NCI-H2029 treated with DMSO at 0.1 percent for 48 hours (cell line): Measurements from ENCODE around the gene KLF12.

Experiments
- DNase-seq: peaks from one replicate; lab custom pipeline; 2025; lab: John Stamatoyannopoulos, UW

KLF12 gene

DNA sequence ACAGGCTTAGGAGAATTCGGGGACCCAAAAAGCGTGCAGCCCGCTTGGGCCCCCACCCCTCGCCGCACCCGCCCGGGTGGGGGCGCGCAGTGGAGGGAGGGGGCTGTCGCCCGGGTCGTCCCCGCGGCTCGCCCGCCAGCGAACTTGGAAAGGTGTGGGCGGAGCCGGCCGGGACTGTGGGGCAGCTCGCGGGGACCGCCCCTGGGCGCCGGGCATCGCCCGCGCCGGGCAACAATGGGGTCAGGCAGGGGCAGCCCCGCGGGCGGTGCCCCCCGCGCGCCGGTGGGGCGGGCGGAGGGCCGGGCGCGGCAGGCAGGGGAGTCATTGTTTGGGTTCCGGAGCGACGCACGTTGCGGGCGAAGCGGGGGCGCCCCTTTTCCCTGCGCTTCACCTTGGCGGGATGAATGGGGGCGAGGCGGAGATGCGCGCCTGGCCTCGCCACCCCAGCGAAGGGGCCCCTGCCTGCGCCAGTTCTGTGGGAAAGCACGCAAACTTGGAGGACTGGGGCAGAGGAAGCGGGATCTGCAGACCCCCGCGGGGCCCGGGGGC, 647 bp upstream of the KLF12 start:
- DNase-seq, result no peak

DNA sequence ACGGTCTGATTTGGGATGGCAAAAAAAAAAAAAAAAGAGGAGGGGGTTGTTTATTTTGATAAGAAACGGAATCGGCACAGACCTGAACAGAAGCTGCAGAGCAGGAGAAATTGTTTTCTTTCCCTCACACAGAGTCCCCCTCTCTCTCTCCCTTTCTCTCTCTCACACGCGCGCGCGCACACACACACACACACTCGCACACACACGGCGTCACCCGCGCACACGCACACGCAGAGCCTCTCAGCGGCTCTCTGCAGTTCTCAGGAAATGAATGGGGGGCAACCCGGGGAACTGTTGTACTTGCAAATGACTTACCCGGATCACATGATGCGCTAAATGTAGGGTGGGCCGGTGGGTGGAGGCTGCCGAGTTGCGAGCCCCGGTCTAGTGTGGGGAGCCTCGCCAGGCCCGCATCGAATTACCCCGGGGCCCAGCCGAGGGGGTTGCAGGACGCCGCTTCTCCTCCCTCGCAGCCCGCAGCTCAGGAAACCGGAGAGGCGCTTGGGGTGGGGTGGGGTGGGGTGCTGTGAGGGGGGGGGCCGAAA, 475 bp downstream of the KLF12 start:
- DNase-seq, result peak; percentile 1

DNA sequence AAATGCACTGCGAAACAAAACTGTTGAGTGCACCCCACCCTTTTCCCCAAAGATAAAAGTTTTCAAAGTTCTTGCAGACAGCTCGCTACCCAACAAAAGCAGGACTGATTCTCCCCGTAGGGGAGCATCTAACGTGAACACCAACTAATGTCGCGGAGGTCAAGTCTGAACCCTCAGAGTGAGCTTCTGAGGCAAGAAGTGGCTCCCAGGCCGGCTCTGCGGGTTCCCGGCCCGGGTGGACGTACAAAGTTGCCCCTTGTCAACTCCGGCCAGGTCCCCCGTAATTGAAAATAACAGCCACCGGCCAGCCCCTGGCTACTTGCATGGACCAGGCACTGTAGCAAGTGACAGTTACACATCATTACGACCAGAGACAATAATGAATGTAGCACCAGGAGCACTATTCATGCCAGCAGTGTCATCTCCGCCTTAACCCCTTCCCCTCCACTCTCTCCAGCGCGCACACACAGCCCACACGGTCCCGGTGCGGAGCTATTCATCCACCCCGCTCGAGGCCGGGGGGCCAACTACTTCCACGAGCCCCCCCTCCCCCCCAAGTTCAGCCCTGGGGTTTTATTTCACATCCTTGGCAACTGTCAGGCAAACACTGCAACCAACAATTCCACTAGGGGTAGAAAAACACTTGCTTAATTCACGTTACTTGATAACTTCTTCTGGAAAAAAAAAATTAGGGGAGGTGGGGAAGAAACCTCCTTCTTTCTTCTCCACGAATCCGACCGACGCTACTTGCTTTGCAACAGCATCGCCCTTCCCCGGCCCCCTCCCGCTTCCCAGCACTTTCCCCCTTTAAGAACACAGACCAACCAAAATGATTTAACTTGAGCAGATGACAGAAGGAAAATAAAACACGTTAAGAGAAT, 1.2 kb downstream of the KLF12 start:
- DNase-seq, result no peak

DNA sequence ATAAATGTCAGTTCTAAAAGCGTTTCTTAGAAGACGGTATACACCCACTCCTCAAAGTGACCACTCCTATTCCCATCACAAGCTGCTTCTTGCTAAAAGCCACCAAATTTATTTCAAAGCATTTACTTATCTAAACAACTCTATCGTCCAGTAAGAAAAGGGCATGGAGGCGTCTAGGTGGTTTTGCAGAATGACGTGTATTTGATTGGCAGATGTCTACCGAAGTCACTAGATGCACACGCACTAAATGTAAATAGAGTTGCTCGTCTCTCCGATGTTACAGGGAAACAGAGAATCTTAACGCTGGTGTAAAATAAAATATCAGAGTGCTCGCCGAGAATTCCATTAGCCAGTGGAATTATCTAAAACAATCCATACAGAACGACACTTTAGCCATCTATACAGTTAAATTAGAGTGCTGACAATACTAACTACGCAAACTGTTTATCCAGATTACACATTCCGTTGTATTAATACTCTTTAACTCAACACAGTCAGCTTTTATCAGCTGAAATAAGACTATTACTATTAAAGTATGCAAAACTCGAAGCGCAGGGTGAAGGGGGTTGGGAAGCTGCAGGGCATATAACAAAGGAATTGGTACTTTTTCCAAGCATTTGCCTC, 1.9 kb downstream of the KLF12 start:
- no peak for DNase-seq

DNA sequence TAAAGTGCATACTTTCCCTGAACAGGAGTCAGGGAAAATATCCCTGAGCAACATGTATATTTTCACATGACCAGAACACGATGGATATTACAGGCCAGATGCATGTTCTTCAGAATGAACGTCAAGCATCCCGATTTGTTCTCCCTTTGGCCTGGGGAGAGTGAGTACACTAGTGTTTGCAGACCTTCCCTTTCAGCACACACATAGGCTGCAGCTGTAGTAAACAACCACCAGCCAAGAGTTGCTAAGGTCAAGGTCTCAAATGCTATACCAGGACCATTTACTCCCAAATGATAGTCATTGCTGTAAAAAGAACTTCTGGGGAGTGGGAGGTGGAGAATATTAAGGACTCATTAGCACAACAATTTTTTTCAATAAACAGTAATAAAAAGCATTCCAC, 3.0 kb downstream of the KLF12 start:
- no peak for DNase-seq

DNA sequence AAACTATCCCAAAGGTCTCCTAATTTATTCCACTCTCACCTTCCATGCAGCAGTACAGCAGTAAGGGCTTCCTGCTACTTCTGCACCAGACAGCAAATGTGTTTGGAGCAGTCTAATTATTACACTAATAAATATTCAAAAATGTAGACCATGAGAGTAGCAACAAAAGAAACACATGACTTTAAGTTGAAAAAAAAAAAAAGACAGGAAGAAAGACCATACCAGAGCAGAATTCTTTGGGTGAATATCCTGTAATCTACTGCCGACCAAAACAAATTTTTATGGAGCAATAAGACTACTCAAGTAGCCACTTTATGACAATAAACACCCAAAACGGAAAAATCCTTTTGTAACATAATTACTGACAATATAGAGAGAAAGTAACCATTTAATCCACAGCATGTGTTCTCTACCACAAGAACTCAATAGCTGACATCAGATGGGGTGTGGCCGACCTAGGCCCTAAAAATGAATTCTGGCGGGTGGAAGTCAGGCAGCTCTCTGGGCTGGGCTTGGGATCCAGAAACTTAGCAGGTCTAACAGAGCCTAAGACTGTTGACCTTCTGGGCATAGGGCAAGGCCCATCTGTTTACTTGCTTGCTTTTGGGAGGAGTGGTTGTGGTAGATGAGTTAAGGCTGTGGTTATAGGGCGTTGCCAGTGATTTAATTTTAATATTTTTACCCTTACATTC, 4.6 kb downstream of the KLF12 start:
- DNase-seq, result no peak

DNA sequence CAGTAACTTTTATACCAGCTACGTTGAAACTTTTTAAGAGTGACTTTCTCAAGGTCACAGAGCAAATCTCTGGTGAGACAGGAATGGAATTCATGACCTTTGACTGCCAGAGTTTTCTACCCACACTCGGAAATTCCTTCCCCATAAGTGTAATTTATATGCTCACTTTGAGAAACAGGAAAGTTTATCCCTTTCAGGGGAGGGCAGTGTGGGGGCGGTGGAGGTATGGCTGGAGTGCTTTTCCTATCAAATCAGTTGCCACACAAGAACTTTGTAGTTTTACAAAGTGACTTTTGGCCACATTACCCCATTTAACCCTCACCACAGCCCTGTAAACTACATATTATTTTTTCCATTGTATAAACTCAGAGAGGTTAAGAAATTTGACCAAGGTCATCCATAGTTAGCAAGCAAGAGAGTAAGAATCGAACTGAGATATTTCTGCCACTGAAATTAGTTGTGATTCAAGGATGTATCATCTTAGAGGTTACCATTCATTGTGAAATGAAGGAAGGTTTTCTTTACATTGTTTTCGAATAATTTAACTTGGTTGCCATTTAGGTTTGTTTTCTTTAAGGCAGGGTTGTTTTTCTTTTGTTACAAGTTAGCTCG, 5.9 kb downstream of the KLF12 start:
- no peak for DNase-seq

DNA sequence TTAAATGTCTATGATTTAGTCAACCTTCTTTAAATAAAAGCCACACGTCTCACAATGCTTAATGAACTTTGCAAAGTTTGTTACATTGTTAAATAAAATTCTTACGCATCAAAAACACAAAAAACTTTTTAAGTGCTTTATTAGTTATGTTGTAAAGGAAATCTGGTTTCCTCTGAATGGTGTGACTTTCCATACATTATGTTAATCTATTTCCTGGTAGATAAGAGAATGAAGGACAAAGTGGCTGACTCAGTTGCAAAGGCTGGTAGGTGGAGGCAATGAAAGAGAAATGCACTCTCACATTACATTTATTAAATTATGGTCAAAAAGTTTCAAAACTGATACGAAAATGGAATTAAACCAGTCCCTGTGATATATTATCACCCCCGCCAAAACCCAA, 15.9 kb downstream of the KLF12 start:
- no peak for DNase-seq

DNA sequence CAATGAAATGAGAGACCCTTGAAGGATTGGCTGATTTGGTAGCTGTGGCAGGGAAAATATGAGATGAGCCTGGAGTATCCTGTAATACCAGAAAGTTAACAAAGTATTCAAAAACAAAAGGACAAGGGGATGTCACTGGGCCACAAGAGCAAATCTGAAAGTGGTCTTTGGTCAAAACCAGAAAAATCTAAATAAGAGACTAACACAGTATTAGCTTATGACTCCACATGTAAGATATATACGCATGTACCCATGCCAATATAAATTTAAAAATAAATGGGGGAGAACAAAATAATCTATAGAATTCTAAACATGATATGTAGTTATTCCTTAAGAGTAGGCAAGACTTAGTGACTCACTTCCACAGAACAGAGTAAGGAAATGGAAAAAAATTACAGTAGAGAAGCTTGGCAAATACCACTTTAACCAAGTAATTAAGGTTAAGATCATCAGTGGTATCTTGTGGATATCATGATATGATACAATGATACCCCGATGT, 16.9 kb downstream of the KLF12 start:
- no peak for DNase-seq

DNA sequence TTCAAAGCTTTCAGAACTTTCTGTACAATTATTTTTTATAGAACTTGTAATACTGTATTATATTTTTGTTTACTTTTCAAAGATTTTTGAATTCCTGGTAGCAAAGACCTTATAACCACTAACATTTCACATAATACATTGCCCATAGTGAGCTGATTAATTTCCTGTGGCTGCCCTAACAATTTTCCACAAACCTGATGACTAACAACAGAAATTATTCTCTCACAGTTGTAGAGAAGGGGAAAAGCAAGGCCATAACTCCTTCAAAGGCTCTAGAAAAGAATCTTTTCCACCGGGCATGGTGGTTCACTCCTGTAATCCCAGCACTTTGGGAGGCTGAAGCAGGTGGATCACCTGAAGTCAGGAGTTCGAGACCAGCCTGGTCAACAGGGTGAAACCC, 19.1 kb downstream of the KLF12 start:
- DNase-seq, result no peak

DNA sequence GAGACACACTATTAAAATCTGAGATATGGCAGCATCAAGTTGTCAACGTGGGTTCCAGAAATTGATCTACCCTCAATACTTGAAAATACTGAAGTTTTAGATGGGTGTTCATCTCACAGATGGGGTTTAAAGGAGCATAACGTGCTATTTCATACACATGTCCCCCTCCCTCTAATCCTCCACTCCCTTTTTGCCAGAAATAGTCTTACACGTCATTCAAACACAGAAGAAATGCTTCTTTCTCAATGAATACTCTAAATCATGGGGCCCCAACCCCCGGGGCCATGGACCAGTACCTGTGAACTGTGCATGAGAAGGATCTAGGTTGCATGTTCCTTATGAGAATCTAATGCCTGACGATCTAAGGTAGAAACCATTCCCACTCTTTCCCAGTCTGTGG, 19.6 kb downstream of the KLF12 start:
- DNase-seq, result no peak

DNA sequence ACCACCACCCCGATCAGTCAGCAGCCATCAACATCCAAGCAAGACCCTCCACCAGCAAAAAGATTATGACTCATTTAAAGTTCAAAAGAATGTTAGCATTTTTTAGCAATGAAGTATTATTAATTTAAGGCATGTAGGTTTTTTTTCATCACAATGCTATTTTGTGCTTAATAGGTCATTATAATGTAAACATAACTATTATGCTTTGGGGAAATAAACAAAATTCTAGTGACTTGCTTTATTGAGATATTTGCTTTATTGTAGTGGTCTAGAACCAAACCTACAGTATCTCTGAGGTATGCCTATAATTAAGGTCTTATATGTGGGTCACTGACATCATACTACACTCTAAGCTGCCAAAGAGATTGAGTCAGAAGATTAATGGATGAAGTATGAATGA, 20.0 kb downstream of the KLF12 start:
- DNase-seq, result no peak

DNA sequence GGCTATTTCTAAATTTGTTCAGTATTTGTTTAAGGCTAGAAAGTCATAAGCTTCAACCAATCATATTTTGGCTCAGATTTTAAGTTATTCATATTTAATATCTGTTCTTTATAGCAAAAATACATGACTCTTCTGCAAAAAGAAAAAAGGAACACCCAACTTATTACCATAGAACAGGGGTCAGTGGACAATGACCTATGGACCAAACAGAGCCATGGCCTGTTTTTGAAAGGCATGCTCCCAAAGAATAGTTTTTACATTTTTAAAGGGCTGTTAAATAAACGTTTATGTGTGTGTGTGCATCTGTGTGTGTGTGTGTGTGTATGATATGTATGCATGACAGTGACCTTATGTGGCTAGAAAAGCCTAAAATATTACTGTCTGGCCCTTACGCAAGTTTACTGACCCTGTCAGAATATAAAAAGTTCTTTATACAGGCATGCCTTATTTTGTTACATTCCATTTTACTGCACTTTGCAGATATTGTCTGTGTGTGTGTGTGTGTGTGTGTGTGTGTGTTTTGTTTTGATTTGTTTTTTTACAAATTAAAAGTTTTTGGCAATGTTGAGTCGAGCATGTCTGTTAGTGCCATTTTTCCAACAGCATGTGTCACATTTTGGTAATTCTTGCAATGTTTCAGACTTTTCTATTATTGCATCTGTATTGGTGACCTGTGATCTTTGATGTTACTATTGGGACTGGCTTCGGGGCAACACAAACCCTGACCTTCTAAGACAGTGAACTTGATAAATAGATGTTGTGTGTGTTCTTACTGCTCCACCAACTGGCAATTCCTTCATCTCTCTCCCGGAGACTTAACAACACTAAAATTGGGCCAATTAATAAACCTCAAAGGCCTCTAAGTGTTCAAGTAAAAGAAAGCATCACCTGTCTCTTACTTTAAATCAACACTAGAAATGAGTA, 22.0 kb downstream of the KLF12 start:
- DNase-seq, result no peak

DNA sequence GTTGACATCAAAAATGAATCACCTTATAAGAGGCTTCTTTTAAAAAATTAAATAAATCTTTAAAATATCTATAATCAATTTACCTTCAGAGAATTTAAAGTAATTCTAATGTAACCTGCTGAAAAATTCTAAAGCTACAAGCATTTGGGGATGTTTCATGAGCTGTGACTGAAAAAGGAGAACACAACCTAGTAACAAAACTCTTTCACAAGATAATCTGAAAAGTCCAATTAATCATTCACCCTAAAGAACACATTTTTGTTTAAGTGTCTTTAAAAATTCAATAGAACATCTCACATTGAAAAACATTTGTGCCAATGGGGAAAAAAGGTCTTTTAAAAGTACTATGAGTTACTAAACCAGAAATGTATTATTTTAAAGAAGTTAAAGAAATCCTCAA, 22.8 kb downstream of the KLF12 start:
- no peak for DNase-seq

DNA sequence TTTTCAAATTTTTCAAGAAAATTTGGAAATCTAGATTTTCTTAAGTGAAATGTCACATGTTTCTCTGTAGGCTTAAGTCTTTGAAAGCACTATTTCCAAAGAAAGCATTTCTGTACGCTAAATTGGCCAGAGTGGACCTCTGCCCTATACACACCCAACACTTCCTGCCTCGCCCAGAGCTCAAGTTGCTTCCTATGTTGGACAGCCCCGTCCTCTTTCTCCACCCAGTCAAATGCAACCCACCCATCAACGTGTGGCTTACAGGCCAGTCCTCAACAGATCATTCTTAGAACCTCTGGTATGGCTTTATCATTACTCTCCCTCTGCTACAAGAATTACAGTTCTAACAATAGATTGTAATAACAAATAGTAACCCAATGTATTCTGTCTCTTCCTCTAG, 24.2 kb downstream of the KLF12 start:
- DNase-seq, result no peak

DNA sequence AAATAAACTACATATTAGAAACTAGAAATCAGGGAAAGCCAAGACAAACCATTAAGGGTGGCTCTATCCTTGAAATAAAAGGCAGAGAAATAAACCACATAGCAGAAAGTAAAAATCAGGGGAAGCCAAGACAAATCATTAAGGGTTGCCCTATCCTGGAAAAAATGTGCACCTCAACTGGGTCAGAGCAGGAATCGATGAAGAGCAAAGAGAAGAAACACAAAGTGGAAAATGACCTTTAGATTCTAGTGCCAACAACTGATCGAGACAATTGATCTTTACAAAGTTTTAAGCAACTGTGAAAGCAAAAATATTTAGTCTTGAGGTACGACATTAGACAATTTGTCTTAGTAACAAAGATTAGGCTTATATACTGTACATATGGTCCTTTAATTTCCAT, 26.6 kb downstream of the KLF12 start:
- no peak for DNase-seq

DNA sequence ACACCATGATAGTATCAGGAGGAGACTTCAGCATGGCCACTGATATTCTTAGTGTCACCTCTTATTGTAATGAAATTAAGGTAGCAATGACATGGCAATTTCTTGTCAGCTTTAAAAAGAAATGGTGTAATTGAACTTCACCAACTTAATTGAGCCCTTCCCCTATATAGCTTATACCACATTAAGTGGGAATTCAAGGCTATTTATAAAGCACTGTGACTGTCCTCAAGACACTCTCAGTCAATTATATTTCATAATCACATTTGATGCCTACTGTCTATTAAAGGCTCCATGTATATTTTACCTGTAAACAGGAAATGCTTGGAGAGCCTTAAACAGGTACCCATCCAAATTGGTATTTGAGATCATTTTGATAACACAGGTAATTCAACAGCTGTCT, 28.3 kb downstream of the KLF12 start:
- DNase-seq, result no peak

DNA sequence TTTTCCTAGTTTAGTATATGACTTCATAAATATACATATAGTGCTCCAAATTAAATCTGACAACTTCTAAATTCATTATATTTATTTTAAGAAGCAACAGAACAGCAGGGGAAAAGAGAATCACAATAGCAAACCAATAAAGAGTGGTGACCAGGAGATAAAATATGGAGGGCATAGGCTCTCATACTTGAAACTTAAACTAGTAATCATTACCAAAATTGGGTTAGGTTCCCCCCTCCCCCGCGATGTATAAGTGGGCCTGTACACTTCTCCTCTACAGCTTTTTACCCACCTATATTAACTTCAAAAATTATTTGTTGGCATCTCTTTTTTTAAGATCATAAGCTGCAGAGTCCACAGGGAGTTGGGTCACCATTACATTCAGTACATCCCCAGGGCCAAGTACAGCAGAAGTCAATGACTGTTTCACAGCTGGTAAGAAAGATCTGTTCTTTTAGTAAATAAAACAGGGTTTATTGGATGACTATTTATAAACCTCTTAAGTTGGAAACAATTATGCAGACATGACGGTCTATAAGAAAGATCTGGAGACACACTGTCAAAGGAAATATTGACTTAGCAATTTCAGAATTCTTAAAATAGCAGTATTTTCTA, 29.4 kb downstream of the KLF12 start:
- no peak for DNase-seq

DNA sequence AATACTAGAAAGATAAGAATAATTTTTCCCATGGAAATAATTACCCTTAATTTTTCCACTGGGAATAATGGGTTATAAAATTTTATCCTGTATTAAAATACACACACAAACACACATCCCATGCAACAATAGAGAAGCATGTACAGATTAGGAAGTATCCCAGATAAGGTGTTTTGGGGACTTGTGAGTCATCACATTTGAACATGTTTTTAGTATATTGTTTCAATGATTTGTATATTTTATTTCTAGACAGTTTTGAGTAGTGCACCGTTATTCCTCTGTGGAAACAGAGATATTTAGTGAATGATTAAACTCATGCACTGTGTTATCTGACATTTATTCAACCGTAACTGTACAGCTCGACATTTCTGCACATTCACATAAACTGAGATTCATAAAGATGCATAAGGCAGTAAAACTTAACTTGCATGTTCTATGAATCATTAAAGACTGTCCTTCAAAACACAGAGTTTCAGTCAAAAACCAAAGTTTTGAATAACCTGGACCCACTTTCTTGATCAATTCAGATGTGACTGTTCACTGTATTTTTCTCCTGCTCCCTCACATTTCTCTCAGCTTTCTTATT, 30.1 kb downstream of the KLF12 start:
- DNase-seq, result no peak

DNA sequence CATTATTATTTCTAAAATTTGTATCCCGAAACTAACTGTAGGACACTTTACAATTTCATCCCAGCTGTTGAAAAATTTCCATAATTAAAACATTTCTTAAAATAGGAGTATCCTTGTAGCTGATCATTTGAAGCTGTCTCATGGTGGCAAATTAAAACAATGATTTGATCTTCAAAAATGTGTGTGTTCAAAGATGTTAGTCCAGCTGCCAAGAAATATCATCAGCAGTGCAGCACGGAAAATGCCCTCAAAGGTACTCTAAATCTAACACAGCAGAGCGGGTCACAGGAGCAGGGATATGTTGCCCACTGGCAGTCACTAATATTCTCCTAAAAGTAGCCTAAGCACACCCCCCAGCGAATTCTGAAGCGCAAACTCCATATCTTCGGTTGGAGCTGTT, 31.0 kb downstream of the KLF12 start:
- DNase-seq, result no peak
